Measurements from ENCODE around the gene CBLIF.
"Not testable (repeated sequence)": the region's sequence is repeated elsewhere in the genome, so short reads cannot be mapped to it uniquely, and the experiment has no call there.

CBLIF gene

GRCh38 chr11:59845399-59845798 lies at the start of gene CBLIF:
CBLIF (minus strand) TSS chr11:59845499; CDS start chr11:59845453, 46 bp downstream.
- CTCF ChIA-PET = interaction anchor here (0.6 kb wide), 1 partner anchor 9 kb away, joined by 3 read pairs; no protein-coding TSS in a partner anchor
- TF ChIP-seq CTBP1 (IDR thresholded peaks at IDR 0.05; ENCODE audit: borderline replicate concordance) = no peak
- no peak for TF ChIP-seq LEF1 (IDR thresholded peaks at IDR 0.05; ENCODE audit: borderline replicate concordance)
- no peak for TF ChIP-seq FOXM1 (IDR thresholded peaks at IDR 0.05; ENCODE audit: borderline replicate concordance)
- no peak for TF ChIP-seq ELF4 (IDR thresholded peaks at IDR 0.05)
- TF ChIP-seq ZNF384 (IDR thresholded peaks at IDR 0.05) = no peak
- no peak for TF ChIP-seq FOXK2 (IDR thresholded peaks at IDR 0.05)
- POLR2A ChIA-PET = no interaction called here

DNA sequence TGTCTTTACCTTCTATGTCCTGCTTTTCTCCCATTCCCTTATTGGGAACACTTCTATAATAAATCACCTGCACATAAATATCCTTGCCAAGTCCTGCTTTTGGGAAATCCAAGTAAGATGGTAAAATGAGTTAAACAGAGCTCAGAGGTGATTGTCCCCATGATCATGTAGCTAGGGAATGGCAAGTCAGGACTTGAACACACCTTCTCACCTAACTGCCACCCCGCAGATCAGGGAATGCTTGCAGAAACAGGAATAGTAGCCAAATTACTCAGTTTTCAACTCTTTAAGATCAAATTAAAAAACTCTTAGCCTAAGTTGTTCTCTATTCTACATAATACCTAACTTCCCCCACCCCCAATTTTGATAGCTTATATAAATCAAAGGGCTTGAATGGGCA lies 49.3 kb upstream of the CBLIF start:
- TF ChIP-seq TARDBP (IDR thresholded peaks at IDR 0.05) (no peak), FOXM1 (IDR thresholded peaks at IDR 0.05; ENCODE audit: borderline replicate concordance) (no peak), ZNF384 (IDR thresholded peaks at IDR 0.05) (no peak), NFRKB (IDR thresholded peaks at IDR 0.05) (no peak), SUZ12 (IDR thresholded peaks at IDR 0.05) (no peak), ELF4 (IDR thresholded peaks at IDR 0.05) (no peak), CTBP1 (IDR thresholded peaks at IDR 0.05; ENCODE audit: borderline replicate concordance) (no peak), ARNT (IDR thresholded peaks at IDR 0.05) (no peak), PKNOX1 (IDR thresholded peaks at IDR 0.05) (no peak), HDGF (IDR thresholded peaks at IDR 0.05; ENCODE audit: borderline replicate concordance) (no peak), FOXA1 (IDR thresholded peaks at IDR 0.05) (no peak), LEF1 (IDR thresholded peaks at IDR 0.05; ENCODE audit: borderline replicate concordance) (no peak), SP1 (IDR thresholded peaks at IDR 0.05) (no peak), FOXK2 (IDR thresholded peaks at IDR 0.05) (no peak), BHLHE40 (IDR thresholded peaks at IDR 0.05; ENCODE audit: borderline replicate concordance) (no peak), L3MBTL2 (conservative IDR thresholded peaks at IDR 0.05) (no peak)
- DNase-seq (ENCODE audit: extremely low spot score) = no peak
- ChIA-PET POLR2A (no interaction called here), CTCF (no interaction called here)

More at GRCh38 chr11:59845399-59845798, at the start of gene CBLIF:
- DNase-seq (ENCODE audit: extremely low spot score) = no peak

DNA sequence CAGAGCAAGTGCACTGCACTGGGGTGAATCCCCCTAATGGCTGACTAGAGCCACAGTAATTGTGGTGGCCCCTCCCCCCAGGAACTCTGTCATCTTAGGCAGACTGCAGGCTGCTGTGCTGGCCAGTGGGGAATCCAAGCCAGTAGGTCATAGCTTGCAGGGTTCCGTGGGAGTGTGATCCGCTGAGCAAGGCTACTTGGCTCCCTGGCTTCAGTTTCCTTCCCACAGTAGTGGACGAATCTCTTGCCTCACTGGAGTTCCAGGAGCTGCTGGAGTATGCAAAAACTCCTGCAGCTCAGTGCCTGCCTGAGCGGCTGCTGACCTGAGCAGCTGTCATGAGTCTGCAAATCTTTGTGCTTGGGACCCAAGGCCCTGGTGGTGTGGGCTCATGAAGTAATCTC lies 46.5 kb upstream of the CBLIF start:
- ChIA-PET POLR2A (no interaction called here), CTCF (no interaction called here)
- TF ChIP-seq SP1 (IDR thresholded peaks at IDR 0.05) (no peak), NFRKB (IDR thresholded peaks at IDR 0.05) (no peak), LEF1 (IDR thresholded peaks at IDR 0.05; ENCODE audit: borderline replicate concordance) (no peak), SUZ12 (IDR thresholded peaks at IDR 0.05) (no peak), TARDBP (IDR thresholded peaks at IDR 0.05) (no peak), ARNT (IDR thresholded peaks at IDR 0.05) (no peak)
- DNase-seq (ENCODE audit: extremely low spot score) = no peak

- DNase-seq (ENCODE audit: extremely low spot score); CTCF ChIA-PET; POLR2A ChIA-PET: not testable (repeated sequence)
Measured at GRCh38 chr11:59887156-59887555, 41.9 kb upstream of the CBLIF start.

- CTCF ChIA-PET = no interaction called here
Measured at GRCh38 chr11:59883597-59883996, 38.3 kb upstream of the CBLIF start.

GRCh38 chr11:59879567-59879966 lies 34.3 kb upstream of the CBLIF start:
- ChIA-PET CTCF (no interaction called here), POLR2A (no interaction called here)
- TF ChIP-seq ZNF384 (IDR thresholded peaks at IDR 0.05) (no peak), CTBP1 (IDR thresholded peaks at IDR 0.05; ENCODE audit: borderline replicate concordance) (no peak), NFRKB (IDR thresholded peaks at IDR 0.05) (no peak), TARDBP (IDR thresholded peaks at IDR 0.05) (no peak), SP1 (IDR thresholded peaks at IDR 0.05) (no peak)
- no peak for DNase-seq (ENCODE audit: extremely low spot score)

More at GRCh38 chr11:59883597-59883996, 38.3 kb upstream of the CBLIF start:
- POLR2A ChIA-PET = no interaction called here
- DNase-seq (ENCODE audit: extremely low spot score) = no peak
- TF ChIP-seq FOXM1 (IDR thresholded peaks at IDR 0.05; ENCODE audit: borderline replicate concordance) = no peak
- TF ChIP-seq CTBP1 (IDR thresholded peaks at IDR 0.05; ENCODE audit: borderline replicate concordance) = no peak
- TF ChIP-seq ZNF384 (IDR thresholded peaks at IDR 0.05) = no peak
- no peak for TF ChIP-seq BHLHE40 (IDR thresholded peaks at IDR 0.05; ENCODE audit: borderline replicate concordance)
- TF ChIP-seq FOXK2 (IDR thresholded peaks at IDR 0.05) = no peak
- TF ChIP-seq HDGF (IDR thresholded peaks at IDR 0.05; ENCODE audit: borderline replicate concordance) = no peak
- TF ChIP-seq SUZ12 (IDR thresholded peaks at IDR 0.05) = no peak
- no peak for TF ChIP-seq NFRKB (IDR thresholded peaks at IDR 0.05)
- TF ChIP-seq LEF1 (IDR thresholded peaks at IDR 0.05; ENCODE audit: borderline replicate concordance) = no peak
- TF ChIP-seq ELF4 (IDR thresholded peaks at IDR 0.05) = no peak
- no peak for TF ChIP-seq TARDBP (IDR thresholded peaks at IDR 0.05)

- POLR2A ChIA-PET = no interaction called here
- TF ChIP-seq LEF1 (IDR thresholded peaks at IDR 0.05; ENCODE audit: borderline replicate concordance) = no peak
- no peak for TF ChIP-seq FOXA1 (IDR thresholded peaks at IDR 0.05)
- TF ChIP-seq L3MBTL2 (conservative IDR thresholded peaks at IDR 0.05) = no peak
- no peak for TF ChIP-seq ELF4 (IDR thresholded peaks at IDR 0.05)
- no peak for TF ChIP-seq ZNF384 (IDR thresholded peaks at IDR 0.05)
- TF ChIP-seq TARDBP (IDR thresholded peaks at IDR 0.05) = no peak
- TF ChIP-seq CTBP1 (IDR thresholded peaks at IDR 0.05; ENCODE audit: borderline replicate concordance) = no peak
- TF ChIP-seq FOXK2 (IDR thresholded peaks at IDR 0.05) = no peak
- no peak for TF ChIP-seq SP1 (IDR thresholded peaks at IDR 0.05)
- no peak for TF ChIP-seq NFRKB (IDR thresholded peaks at IDR 0.05)
- no peak for TF ChIP-seq SUZ12 (IDR thresholded peaks at IDR 0.05)
- no peak for TF ChIP-seq PKNOX1 (IDR thresholded peaks at IDR 0.05)
- TF ChIP-seq ARNT (IDR thresholded peaks at IDR 0.05) = no peak
- TF ChIP-seq BHLHE40 (IDR thresholded peaks at IDR 0.05; ENCODE audit: borderline replicate concordance) = no peak
- no peak for TF ChIP-seq HDGF (IDR thresholded peaks at IDR 0.05; ENCODE audit: borderline replicate concordance)
- no peak for TF ChIP-seq FOXM1 (IDR thresholded peaks at IDR 0.05; ENCODE audit: borderline replicate concordance)
- no peak for DNase-seq (ENCODE audit: extremely low spot score)
- CTCF ChIA-PET = no interaction called here
Measured at GRCh38 chr11:59878575-59878974, 33.3 kb upstream of the CBLIF start, which contains the start of gene OOSP3. OOSP3 (plus strand) TSS chr11:59878782; CDS start chr11:59878809, 27 bp downstream.

Measured in HEK293T (cell line).